Prostate gland (tissue), 2 donors: ENCODE measurements around the gene S100Z.

Experiments used
- CTCF ChIP-seq, 4 experiments: fragments of 200-600 bp in 2 of 4; fragments of 450-650 bp in 2 of 4; sonication (generic) in 2 of 4; IDR thresholded peaks; 1 replicate in 3 of 4; 2 replicates in 1 of 4; pipeline ENCODE4 v1.5.1; 2016 to 2019; ENCODE audit warnings: antibody characterized with exemption in 4 of 4, mild to moderate bottlenecking in 2 of 4, moderate library complexity in 2 of 4
- POLR2A ChIP-seq: fragments of 450-650 bp; IDR thresholded peaks from one replicate; pipeline ENCODE4 v1.6.1; 2016; ENCODE audit warnings: antibody characterized with exemption, mild to moderate bottlenecking
- POLR2AphosphoS5 ChIP-seq: sonication (generic); formaldehyde crosslinking; IDR thresholded peaks from one replicate; pipeline ENCODE4 v1.6.1; 2017; ENCODE audit warnings: antibody characterized with exemption

GRCh38 chr5:76810236-76810635, 39.6 kb upstream of the S100Z start:
- no peak for TF ChIP-seq CTCF (IDR thresholded peaks at IDR 0.05)
- TF ChIP-seq POLR2A = no peak
- TF ChIP-seq POLR2AphosphoS5 = no peak
